Measurements from ENCODE around the gene FZR1. TPM values are rescaled to one million over a fixed set of nuclear protein-coding genes. Genes with fewer than 3 reads are reported as not detected.

The FZR1 gene
- total RNA-seq, 1 donor from 2014 or later = 51.9 TPM

- Histone ChIP-seq H3K36me3 (ENCODE audit: control insufficient read depth, insufficient read depth, low read length) (peaks cover 4% of the 10 kb centered on the region), H3K4me3 (ENCODE audit: low read depth, low read length) (no peak overlapping the region), H3K27me3 (ENCODE audit: control insufficient read depth, insufficient read depth, low read length) (no peaks in the 10 kb centered on the region)
- TF ChIP-seq CTCF (IDR thresholded peaks at IDR 0.05; ENCODE audit: insufficient read depth, low read length, poor library complexity, severe bottlenecking) = no peak
- no peak for DNase-seq (ENCODE audit: low read depth)
These were observed 33.6 kb downstream of the FZR1 start for GRCh38 chr19:3539756-3540118.

- no peak for DNase-seq (ENCODE audit: low read depth)
- peaks cover 2% of the 10 kb centered on the region for H3K36me3 ChIP-seq (ENCODE audit: control insufficient read depth, insufficient read depth, low read length)
- no peak for TF ChIP-seq CTCF (IDR thresholded peaks at IDR 0.05; ENCODE audit: insufficient read depth, low read length, poor library complexity, severe bottlenecking)
- H3K4me3 ChIP-seq (ENCODE audit: low read depth, low read length) = no peak overlapping the region
- H3K27me3 ChIP-seq (ENCODE audit: control insufficient read depth, insufficient read depth, low read length) = no peaks in the 10 kb centered on the region
These were observed 37.3 kb downstream of the FZR1 start for GRCh38 chr19:3543150-3544057.

- no peak overlapping the region for H3K4me3 ChIP-seq (ENCODE audit: low read depth, low read length)
- no peak for TF ChIP-seq CTCF (IDR thresholded peaks at IDR 0.05; ENCODE audit: insufficient read depth, low read length, poor library complexity, severe bottlenecking)
- DNase-seq (ENCODE audit: low read depth) = no peak
- H3K27me3 ChIP-seq (ENCODE audit: control insufficient read depth, insufficient read depth, low read length) = no peaks in the 10 kb centered on the region
- peaks cover 2% of the 10 kb centered on the region for H3K36me3 ChIP-seq (ENCODE audit: control insufficient read depth, insufficient read depth, low read length)
These were observed 37.9 kb downstream of the FZR1 start for GRCh38 chr19:3544058-3544376.

- Histone ChIP-seq H3K27me3 (ENCODE audit: control insufficient read depth, insufficient read depth, low read length) (no peaks in the 10 kb centered on the region), H3K4me3 (ENCODE audit: low read depth, low read length) (no peak overlapping the region), H3K36me3 (ENCODE audit: control insufficient read depth, insufficient read depth, low read length) (peaks cover 2% of the 10 kb centered on the region)
- peak; percentile 99 for TF ChIP-seq CTCF (IDR thresholded peaks at IDR 0.05; ENCODE audit: insufficient read depth, low read length, poor library complexity, severe bottlenecking)
- no peak for DNase-seq (ENCODE audit: low read depth)
These were observed 38.9 kb downstream of the FZR1 start for GRCh38 chr19:3544742-3545668.

GRCh38 chr19:3545669-3546034 is 39.5 kb downstream of the FZR1 start:
- peaks cover 2% of the 10 kb centered on the region for H3K36me3 ChIP-seq (ENCODE audit: control insufficient read depth, insufficient read depth, low read length)
- H3K27me3 ChIP-seq (ENCODE audit: control insufficient read depth, insufficient read depth, low read length) = no peaks in the 10 kb centered on the region
- no peak overlapping the region for H3K4me3 ChIP-seq (ENCODE audit: low read depth, low read length)
- no peak for DNase-seq (ENCODE audit: low read depth)
- TF ChIP-seq CTCF (IDR thresholded peaks at IDR 0.05; ENCODE audit: insufficient read depth, low read length, poor library complexity, severe bottlenecking) = no peak
